HepG2 (cell line): Measurements from ENCODE around the gene KANSL1. TPM values are rescaled to one million over a fixed set of nuclear protein-coding genes. Genes with fewer than 3 reads are reported as not detected.
A peak's percentile ranks its signal among the peaks of the same experiment; 100 is the strongest.

Experiments
- ASH2L ChIP-seq: fragments of 300-600, 200-600 bp; sonication (generic); IDR thresholded peaks from 2 replicates; pipeline ENCODE4 v1.7.0; 2017; ENCODE audit warnings: low read depth, mild to moderate bottlenecking, moderate library complexity, mixed read lengths, low read length; ENCODE audit not compliant: insufficient read length
- CAMTA2 ChIP-seq: sonication (generic); formaldehyde crosslinking; IDR thresholded peaks from 2 replicates; pipeline ENCODE4 v1.4.0; 2020; ENCODE audit warnings: mild to moderate bottlenecking, missing genetic modification reagents, borderline replicate concordance
- CSRNP2 ChIP-seq: sonication (generic); formaldehyde crosslinking; conservative IDR thresholded peaks from 2 replicates; pipeline ENCODE4 v1.8.0; 2022; ENCODE audit warnings: low read depth, missing genetic modification reagents
- KAT2B ChIP-seq: fragments of 150-350 bp; IDR thresholded peaks from 2 replicates; pipeline ENCODE4 v1.6.1; 2014; ENCODE audit warnings: low read depth, low read length, borderline replicate concordance
- KDM5A ChIP-seq: fragments of 200-600 bp; sonication (generic); IDR thresholded peaks from 2 replicates; pipeline ENCODE4 v1.7.0; 2018; ENCODE audit warnings: antibody characterized with exemption, mild to moderate bottlenecking, low read length, borderline replicate concordance
- LCORL ChIP-seq, 2 experiments: fragments of 450-650 bp in 1 of 2; sonication (generic) in 1 of 2; formaldehyde crosslinking in 1 of 2; IDR thresholded peaks; 2 replicates each; pipeline versions ENCODE4 v1.5.0 to v1.6.1; 2017 to 2020; ENCODE audit warnings: antibody characterized with exemption in 1 of 2, missing genetic modification reagents in 1 of 2
- MNT ChIP-seq: fragments of 450-650 bp; IDR thresholded peaks from 2 replicates; pipeline ENCODE4 v1.6.1; 2016
- MXD4 ChIP-seq: IDR thresholded peaks from 2 replicates; pipeline ENCODE4 v1.6.1; 2016; ENCODE audit warnings: mild to moderate bottlenecking, missing biosample characterization, missing genetic modification reagents
- RXRB ChIP-seq: IDR thresholded peaks from 2 replicates; pipeline ENCODE4 v1.6.1; 2016; ENCODE audit warnings: borderline replicate concordance, missing genetic modification reagents, missing compliant biosample characterization
- SNRNP70 ChIP-seq: fragments of 200-400 bp; formaldehyde crosslinking; IDR thresholded peaks from 2 replicates; pipeline ENCODE4 v1.6.1; 2017; ENCODE audit warnings: mild to moderate bottlenecking, low read depth, low read length, moderate library complexity
- ZBTB7B ChIP-seq: sonication (generic); formaldehyde crosslinking; IDR thresholded peaks from 2 replicates; pipeline ENCODE4 v1.4.0; 2020; ENCODE audit warnings: missing genetic modification reagents
- ZNF318 ChIP-seq: sonication (generic); formaldehyde crosslinking; IDR thresholded peaks from 2 replicates; pipeline ENCODE4 v1.4.0; 2020; ENCODE audit warnings: mild to moderate bottlenecking, missing genetic modification reagents
- ZNF564 ChIP-seq: sonication (generic); formaldehyde crosslinking; IDR thresholded peaks from 2 replicates; pipeline ENCODE4 v1.8.1; 2023; ENCODE audit warnings: mild to moderate bottlenecking, missing genetic modification reagents
- ZNF598 ChIP-seq: sonication (generic); formaldehyde crosslinking; IDR thresholded peaks from 2 replicates; pipeline ENCODE4 v1.5.1; 2020; ENCODE audit warnings: mild to moderate bottlenecking, missing genetic modification reagents, borderline replicate concordance
- ZNF619 ChIP-seq: sonication (generic); formaldehyde crosslinking; IDR thresholded peaks from 2 replicates; pipeline ENCODE4 v1.4.0; 2020; ENCODE audit warnings: mild to moderate bottlenecking, missing genetic modification reagents
- ZNF770 ChIP-seq: sonication (generic); formaldehyde crosslinking; IDR thresholded peaks from 2 replicates; pipeline ENCODE4 v1.5.0; 2020; ENCODE audit warnings: mild to moderate bottlenecking, missing genetic modification reagents
- polyA plus RNA-seq, 8 experiments: library from polyadenylated mRNA; depleted of rRNA in 3 of 8; stranded (reverse) in 7 of 8; unstranded in 1 of 8; fragments of >200 nt; fragmentation: Illumina TruSeq in 4 of 8; extraction: Trizol in 4 of 8; gene quantifications; 2 replicates each; pipeline versions ENCODE4 v1.2.1 to v1.2.3, GENCODE V29; 2011 to 2016; ENCODE audit warnings: low read depth in 4 of 8, missing spikeins in 1 of 8, mixed read lengths in 1 of 8; ENCODE audit not compliant: insufficient read depth in 1 of 8
- total RNA-seq, 5 experiments: library from RNA; depleted of rRNA; stranded (reverse); fragments of >200 nt; fragmentation: Illumina TruSeq; extraction: Trizol; gene quantifications; 2 replicates each; pipeline ENCODE4 v1.2.3, GENCODE V29; 2016; ENCODE audit warnings: low read depth in 1 of 5

KANSL1 gene
- total and polyA plus RNA-seq, 2 of the 13 experiments (the other 11 are each of a cell fraction or from before 2014, with no cell fraction given), result 24.0 to 59.6 TPM

DNA sequence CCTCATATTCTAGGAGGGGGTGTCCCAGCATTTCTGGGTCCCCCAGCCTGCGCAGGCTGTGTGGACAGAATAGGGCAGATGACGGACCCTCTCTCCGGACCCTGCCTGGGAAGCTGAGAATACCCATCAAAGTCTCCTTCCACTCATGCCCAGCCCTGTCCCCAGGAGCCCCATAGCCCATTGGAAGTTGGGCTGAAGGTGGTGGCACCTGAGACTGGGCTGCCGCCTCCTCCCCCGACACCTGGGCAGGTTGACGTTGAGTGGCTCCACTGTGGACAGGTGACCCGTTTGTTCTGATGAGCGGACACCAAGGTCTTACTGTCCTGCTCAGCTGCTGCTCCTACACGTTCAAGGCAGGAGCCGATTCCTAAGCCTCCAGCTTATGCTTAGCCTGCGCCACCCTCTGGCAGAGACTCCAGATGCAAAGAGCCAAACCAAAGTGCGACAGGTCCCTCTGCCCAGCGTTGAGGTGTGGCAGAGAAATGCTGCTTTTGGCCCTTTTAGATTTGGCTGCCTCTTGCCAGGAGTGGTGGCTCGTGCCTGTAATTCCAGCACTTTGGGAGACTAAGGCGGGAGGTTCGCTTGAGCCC lies 182.5 kb downstream of the KANSL1 start (continued):
- TF ChIP-seq ZNF318 (CRISPR knock-in tag) (no peak), ZNF564 (CRISPR knock-in tag) (no peak), KAT2B (no peak), ZNF598 (no peak), MNT (no peak), ZBTB7B (CRISPR knock-in tag) (no peak), ASH2L (no peak), SNRNP70 (no peak), CAMTA2 (CRISPR knock-in tag) (no peak), ZNF619 (CRISPR knock-in tag) (no peak), MXD4 (CRISPR knock-in tag) (no peak), LCORL (IDR thresholded peaks at IDR 0.05) (no peak), LCORL (CRISPR knock-in tag; IDR thresholded peaks at IDR 0.05) (0 out of 2 replicates have a peak, but pooled peaks have one; percentile 18), CSRNP2 (CRISPR knock-in tag) (no peak), ZNF770 (CRISPR knock-in tag) (no peak), KDM5A (no peak), RXRB (no peak)
